ENCODE results near the gene GRK6.
"Not testable (repeated sequence)": the region's sequence is repeated elsewhere in the genome, so short reads cannot be mapped to it uniquely, and the experiment has no call there.

Gene GRK6

DNA sequence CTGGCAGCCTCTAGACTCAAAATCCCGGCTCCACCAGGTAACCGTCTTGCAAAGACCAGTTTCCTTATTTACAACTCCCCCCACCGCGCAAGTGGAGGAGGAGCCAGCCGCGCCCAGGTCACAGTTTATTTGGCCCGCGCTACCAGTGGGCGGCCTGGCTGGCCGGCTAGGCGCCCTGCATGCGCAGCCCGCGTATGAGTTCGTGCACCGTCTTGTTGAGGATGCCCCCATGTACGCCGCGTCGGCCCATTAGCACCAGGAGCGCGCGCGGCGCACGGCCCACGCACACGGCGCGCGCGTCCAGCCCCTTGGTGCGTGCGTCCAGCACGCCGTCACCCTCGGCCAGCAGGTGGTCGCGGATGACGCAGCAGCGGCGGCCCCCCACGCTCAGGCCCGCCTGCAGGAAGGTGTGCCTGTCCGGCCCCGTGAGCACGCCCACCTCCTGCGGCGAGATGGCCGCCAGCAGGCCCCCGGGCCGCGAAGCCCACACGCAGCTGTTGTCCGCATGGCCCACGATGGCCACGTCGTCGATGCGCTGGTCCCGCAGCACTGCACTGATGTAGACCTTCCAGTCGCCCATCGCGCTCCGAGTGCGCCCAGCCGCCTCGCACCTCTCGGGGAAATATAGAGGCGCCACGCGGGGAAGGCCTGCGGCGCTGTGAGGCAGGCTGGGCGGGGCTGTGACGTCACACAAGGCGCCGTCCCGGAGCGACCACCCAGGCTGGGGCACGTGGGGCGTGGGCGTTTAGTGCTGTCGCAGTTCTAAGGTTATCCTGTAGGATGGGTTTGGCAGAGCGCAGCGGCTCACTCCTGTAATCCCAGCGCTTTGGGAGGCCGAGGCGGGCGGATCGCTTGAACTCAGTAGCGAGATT lies 26.2 kb upstream of the GRK6 start, which contains the start of gene PFN3:
Gene PFN3 (minus strand): TSS at position 665 of the 872 bp plus-strand sequence. CDS start 85 bp downstream, at position 580.
- no peak for DNase-seq

DNA sequence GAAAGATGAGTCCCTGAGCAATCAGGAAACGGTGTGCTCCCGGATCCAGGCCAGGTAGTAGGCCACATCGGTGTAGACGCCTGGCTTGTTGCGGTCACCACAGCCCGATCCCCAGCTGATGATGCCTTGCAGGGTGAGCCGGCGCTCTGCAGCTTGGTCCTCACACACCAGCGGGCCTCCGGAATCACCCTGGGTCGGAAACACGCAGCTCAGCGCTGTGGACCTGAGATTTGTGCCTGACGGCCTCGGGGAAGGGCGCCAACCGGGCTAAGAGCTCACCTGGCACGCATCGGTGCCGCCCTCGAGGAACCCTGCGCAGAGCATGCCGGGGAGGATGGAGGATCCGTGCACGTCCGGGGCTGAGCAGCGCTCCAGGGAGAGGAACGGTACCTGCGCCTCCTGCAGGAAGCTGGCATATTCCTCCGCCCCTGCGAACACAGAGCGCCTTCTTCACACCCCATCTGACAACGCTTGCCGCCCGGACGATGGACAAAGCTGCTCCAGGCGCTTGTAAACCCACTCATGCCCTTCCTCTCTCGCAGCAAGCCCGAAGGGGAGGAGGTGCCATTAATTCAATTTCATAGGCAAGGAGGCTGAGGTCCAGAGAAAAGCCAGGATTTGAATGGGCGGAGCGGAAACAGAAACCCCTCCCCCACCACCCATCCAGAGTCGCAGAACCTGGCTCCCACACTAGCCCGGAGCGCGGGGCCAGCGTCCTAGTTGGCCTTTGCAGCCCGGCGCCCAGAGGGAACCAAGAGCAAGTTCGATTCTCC lies 24.0 kb upstream of the GRK6 start:
- DNase-seq, result peak; percentile 76

DNA sequence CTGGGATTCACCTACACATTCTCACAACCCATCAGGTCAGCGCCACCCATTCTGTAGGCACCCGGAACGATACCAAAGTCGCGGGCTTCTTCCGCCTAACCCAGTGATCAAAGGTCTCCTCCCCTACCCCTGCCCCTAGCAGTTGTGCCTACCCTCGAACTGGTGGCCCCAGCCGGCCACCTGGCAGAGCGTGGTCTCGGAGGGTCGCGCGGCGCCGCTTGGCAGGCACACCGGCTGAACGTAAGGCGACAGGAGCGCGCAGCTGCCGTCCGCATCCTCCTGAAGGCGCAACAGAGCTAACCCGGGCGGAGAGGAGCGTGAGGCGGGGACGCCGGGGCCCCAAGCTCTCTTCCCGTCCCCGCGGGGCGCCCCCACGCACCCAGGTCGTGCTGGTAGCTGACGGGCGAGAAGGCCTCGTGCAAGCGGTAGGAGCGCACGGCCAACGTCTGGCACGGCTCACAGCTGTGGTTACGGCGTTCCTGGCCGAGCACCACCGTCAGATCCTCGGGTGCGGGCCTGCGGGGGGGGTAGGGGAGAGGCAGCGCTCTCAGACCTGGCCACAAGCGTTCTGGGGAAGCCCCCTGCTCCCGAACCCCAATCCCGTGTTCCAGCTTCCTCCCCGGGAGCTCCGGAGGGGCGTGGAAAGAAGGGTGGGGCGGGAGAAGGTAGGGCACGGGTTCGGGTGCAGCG lies 23.2 kb upstream of the GRK6 start:
- peak; percentile 63 for DNase-seq

DNA sequence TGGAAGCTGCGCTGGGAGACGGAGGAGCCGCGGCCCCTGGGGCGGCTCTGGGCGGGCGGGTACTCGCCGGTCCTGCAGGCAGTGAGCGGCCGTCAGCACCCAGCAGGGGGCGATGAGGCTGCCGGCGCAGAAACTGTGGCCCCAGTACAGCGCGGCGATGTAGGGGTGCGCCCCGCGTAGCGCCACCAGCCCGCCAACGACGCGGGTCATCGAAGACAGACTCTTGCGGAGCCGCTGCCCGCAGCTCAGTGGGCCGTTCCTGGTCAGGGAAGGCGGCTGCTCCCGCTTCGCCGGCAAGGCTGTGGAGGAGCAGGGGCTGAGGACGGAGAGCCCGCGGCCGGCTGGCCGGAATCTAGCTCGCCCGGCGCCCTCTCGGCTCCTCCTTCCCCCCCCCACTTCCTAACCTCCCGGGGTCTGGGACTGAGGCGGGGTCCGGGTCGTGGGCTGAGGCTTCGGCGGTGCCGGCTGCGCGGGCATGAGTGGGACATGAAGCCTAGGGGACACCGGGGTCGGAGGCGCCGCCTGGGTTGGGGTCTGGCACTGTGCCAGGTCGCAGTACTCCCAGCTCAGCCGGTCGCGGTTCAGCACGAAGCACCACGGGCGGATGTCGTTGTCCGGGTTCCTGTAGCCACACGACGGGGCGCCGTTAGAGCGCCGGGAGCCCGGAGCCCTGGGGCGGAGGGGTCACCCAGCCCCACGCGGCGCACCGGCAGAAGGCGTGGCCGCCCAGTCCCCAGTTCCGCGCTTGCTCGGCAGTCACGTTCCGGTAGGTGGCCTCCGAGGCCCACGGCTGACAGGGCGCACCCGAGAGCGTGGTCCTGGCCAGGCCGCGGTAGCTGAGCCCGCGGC lies 22.5 kb upstream of the GRK6 start:
- peak; percentile 91 for DNase-seq

DNA sequence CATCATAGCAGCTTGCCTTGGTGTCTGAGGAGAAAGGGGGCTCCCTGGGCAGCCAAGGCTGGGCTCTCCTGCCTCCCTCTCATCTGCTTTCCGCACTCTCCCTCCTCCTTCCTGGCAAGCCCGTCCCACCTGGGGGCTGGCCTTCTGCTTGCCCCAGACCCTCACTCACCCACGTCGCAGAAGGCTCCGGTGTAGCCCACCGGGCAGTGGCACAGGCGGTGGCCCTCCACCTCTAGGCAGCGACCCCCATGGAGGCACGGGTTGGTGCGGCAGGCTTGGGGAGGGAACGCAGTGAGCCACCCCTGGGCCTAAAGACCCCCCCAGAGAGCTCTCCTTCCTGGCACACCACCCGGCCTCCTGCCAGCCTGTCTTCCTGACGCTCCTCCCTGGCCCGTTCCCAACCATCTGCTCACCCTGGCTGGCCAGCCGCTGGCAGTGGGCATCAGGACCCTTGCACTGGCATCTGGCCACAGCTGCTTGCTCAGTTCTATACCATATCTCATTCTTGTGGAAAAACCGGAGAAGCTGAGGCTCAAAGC lies 21.8 kb upstream of the GRK6 start:
- DNase-seq, result no peak

DNA sequence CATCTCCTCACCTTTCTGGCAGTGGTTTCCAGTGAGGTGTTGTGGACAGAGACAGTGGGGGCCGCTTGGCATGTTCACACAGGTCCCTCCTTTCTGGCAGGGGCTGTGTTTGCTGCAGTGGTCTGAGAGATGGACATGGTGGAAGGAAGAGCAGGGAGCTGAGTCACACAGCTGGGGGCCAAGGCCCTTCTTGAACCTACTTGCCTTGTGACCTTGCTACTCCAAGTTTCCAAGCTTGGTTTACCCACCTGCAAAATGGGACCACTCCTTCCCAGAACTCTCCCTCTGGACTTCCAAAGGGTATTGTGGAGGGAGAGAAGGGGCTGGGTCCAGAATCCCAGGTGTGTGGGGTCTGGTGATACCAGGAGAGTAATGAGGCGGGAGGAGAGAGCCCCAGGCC lies 21.2 kb upstream of the GRK6 start:
- DNase-seq, result no peak

DNA sequence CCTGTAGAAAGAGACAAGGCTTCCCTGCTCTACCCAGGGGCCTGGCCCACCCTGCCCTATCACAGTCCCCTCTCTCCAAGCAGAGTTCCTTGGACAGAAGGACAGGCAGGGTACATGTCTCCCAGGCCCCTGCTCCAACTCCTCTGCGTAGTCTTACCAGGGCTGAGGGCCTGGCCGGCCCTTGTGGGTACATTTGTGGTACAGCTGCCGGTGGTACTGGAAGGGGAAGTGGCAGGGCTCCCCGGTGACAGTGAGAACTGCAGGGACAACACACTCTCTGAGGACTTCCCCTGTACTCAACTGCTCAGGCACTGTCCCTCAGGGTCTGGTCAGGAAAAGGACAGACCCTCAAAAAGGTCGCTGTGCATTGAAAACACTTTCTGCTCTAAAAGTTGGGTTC lies 20.7 kb upstream of the GRK6 start:
- peak; percentile 31 for DNase-seq

DNA sequence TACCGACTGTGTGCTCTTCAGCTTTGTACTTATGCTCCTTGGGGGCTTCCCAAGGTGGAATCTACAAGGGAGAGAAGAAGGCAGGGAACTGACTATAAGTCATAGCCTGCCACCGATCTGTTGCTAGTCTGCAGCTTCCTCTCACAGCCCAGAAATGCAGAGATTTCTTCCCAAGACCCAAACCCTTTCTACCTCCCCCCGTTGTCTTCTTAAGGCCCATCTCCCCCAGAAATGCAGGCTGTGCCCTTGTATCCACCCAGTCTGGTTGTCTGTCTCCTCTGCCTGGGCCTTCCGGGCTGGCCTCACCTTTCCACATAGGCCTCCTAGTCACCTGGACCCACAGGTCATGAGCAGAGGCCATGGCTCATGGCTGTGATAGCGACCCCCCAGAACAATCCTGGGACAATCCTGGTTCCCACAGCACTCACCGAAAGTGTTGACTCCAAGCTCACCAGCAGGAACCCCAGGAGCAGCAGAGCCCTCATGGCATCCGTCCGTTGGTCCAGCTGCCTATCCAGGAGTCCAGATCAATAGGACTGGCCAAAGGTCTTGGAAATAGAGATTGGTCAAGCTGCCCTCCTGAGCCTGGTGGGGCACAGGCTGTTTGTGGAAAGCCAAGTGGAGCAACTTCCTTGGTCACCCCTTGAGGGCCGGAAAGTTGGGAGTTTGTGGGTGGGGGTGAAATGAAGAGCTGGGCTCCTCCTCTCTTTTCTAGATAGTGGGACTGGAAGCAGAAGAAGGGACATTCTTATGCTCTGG lies 17.3 kb upstream of the GRK6 start, which contains the start of gene F12:
Gene F12 (minus strand): TSS at position 522 of the 759 bp plus-strand sequence. CDS start 37 bp downstream, at position 485.
- no peak for DNase-seq

DNA sequence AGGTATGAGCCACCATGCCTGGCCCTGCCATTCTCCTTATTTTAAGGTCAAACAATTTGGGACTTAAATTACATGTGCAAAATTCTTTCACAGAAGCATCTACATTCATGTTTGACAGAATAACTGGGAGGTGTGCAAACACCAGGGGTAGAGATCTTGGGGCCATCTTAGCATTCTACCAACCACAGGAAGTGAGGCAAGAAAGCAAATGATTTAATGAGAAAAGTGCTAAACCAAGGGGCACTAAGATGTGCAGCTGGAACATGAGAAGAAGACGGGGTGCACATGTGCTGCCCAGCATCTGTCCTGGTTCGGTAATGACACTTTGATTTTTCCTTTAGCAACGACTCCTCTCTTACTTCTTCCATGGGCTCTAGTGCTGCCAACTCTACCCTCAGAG lies 15.9 kb upstream of the GRK6 start:
- peak; percentile 34 for DNase-seq

DNA sequence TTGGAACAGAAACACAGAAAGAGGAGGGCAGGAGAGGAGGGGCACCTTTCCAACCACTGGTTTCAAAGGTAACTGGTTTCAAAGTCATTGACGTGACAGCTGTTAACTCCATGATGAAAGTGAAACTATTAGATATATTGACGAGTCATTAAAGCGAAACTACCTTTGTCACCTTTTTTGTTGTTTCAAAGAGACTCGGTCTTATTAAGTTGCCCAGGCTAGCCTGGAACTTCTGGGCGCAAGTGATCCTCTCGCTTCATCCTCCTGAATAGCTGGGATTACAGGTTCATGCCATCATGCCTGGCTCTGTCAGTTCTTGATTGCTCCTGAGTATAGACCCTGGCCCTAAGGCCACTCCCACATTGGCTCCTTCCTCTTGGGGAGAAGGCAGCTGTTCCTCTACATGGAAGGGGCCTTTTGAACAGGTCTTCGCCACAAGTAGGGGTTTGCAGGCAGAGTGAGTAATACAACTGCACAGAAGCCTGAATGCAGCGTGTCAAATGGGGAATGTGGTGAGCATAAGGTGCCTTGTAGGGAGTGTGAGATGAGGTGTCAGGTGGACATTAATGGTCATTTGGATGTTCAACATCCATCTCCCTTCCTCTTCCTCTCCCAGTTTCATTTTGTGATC lies 13.8 kb upstream of the GRK6 start:
- peak; percentile 75 for DNase-seq

DNA sequence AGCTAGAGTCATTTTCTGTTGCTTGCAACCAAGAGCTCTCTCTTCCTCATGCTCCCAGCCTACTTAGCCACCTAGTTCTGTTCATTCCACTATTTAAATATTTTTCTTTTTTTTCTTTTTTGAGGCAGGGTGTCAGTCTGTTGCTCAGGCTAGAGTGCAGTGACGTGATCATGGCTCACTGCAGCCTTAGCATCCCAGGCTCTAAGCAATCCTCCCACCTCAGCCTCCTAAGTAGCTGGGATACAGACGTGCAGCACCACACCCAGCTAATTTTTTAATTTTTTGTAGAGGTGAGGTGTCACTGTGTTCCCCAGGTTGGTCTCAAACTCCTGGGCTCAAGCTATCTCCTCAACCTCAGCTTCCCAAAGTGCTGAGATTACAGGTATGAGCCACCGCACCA lies 12.0 kb upstream of the GRK6 start:
- DNase-seq, result no peak

DNA sequence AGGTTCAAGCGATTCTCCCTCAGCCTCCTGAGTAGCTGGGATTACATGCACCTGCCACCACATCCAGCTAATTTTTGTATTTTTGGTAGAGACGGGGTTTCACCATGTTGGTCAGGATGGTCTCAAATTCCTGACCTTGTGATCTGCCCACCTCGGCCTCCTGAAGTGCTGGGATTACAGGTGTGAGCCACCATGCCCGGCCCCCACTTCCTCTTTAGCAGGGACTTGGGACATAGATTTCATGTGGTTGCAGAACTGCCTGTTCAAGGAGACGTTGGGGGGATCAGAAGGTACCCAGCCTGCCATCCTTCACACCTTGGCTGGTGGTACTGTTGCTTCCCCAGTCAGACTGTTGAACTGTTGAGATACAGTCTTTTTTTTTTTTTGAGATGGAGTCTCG lies 9.4 kb upstream of the GRK6 start:
- not testable (repeated sequence) for DNase-seq

DNA sequence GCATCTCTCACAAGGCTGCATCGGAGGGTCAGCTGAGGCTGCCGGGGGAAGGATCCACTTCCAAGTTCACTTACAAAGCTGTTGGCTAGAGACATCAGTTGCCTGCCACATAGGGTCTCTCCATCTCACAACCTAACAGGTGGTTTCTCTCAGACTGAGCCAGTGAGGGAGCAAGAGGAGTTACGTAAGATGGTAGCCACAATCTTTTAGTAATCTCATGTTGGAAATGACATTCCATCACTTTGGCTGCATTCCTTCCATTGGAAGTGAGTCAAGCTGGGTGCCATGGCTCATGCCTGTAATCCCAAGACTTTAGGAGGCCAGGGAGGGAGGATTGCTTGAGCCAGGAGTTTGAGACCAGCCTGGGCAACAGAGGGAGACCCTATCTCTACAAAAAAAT lies 7.4 kb upstream of the GRK6 start:
- DNase-seq, result no peak

DNA sequence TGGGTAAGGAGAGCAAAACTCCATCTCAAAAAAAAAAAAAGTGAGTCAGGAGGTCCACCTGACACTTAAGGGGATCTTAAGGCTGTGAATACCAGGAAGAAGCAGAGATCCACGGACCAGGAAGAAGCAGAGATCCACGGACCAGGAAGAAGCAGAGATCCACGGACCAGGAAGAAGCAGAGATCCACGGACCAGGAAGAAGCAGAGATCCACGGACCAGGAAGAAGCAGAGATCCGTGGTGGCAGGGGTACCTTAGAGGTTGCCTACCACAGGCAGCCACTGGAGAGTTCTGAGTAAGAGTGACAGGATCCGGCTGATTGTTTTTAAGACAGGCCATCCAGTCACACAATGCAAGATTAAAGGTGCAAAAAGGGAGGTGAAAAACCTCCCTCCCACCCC lies 6.0 kb upstream of the GRK6 start:
- not testable (repeated sequence) for DNase-seq

DNA sequence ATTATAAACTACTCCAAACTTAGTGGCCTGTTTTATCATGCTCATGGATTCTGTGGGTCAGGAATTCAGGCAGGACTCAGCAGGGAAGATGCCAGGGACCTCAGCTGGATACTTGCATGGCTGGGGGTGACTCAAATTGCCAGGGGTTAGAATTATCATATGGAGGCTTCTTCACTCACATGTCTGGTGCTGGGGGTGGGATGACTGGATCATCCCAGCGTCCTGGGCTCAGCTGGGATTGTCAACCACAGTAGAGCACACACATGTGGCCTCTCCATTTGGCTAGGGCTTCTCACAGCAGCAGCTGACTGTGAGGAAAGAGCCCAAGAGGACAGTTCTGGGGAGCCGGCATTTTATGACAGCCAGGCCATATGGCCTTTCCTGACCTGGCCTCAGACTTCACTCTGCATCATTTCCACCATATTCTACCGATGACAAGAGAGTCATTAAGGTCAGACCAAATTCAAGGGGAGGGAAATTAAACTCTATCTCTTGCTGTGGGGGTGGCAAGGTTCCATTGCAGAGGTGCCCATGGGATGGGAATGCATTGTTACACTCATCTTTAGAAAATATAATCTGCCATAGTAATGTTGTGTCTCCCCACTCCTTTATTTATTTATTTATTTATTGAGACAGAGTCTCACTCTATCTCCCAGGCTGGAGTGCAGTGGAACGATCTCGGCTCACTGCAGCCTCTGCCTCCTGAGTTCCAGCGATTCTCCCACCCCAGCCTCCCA lies 5.2 kb upstream of the GRK6 start:
- no peak for DNase-seq

DNA sequence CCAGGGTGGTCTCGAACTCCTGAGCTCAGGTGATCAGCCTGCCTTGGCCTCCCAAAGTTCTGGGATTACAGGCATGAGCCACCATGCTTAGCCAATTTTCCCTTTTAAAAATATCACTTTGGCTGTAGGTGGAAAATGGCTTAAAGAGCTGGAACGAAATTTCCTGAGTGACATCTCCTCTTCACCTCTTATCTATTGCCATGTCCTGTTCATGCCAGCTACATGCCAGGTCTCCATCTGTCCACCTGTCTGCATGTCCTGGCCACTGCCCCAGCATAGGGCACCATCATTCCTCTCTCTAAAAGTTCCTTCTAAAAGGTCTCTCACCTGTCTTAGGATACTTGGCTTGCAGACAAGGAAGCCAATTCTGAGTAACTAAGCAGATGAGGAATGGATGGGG lies 2.8 kb upstream of the GRK6 start:
- no peak for DNase-seq

DNA sequence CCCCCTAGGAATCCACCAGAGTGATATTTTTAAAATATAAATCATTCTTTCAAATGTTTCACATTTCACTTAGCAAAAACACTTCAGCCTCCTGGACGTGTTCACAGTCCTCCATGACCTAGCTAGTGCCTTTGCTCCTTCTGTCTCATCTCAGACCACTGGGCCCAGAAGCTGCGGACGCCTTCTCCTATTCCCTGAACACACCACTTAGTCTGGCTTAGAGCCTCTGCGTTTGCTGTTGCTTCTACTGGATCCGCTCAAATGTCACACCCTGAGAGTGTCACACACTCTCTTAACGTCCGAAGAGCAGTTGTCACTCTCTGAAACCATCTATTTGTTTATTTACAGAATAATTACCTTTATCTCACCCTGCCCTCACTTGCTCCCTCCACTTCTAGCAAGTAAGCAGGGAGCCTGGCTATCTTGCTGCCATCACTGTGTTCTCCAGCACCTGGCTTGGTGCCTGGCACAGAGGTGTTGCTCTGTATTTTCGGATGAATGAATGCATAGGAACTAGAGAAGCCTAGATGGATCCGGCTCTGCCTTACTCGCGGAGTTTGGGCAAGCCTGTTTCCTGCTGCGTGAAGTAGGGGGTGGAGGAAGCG lies 1.2 kb upstream of the GRK6 start:
- no peak for DNase-seq

DNA sequence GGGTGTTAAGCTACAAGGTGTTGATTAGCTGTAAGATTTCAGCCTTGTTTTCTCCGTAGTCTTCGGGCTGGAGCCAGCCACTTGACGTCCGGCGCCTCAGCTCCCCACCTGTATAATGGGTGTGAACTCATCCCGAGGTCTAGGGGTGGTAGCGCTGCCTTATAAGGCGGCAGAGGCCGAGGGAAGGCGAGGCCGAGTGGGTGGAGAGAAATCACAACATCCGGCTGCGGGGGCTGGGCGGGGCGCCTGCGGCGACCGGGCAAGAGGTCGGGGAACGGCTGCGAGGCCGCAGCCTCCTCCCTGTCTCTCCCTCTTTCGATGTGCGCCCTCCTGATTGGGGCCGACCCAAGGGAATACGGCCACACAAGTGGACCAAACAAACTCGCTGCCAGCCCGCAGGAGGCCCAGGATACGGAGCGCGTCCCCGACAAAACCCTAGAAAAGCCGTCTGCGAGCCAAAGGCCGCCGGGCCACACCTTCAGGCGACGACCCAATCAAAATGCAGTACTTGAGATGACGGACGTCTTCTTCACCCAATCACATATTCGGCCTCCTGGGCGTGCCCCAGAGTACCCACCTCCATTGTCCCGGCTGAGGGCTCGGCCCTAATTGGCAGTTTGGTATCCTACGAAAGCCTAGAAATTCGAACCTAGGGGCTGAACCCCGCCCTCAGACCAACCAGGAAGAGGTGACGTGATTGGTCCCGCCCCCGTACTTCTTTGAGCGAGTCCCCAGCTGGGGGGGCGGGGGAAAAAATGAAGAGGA lies 493 bp upstream of the GRK6 start:
- DNase-seq, result peak; percentile 100

All from CD4-positive, alpha-beta T cell treated with Interleukin-10 for 1 hour (primary cell).